GM23338 (cell line): ENCODE measurements around the gene NNT.
"Not testable (repeated sequence)": the region's sequence is repeated elsewhere in the genome, so short reads cannot be mapped to it uniquely, and the experiment has no call there.

Experiments
- EZH2 ChIP-seq: fragments of 200-600 bp; sonication (generic); IDR thresholded peaks from one replicate; pipeline ENCODE4 v1.8.0; 2017; ENCODE audit warnings: antibody characterized with exemption, mild to moderate bottlenecking, low read depth; ENCODE audit not compliant: unreplicated experiment
- TF ChIP-seq, protein P1 (sequence below), 2 experiments: fragments of 200-600 bp in 1 of 2; sonication (generic) in 1 of 2; conservative IDR thresholded peaks; 2 replicates each; pipeline versions ENCODE4 v1.5.1 to v1.6.1; 2016 to 2017; ENCODE audit warnings: antibody characterized with exemption in 2 of 2, low read depth in 2 of 2, mild to moderate bottlenecking in 2 of 2, moderate library complexity in 1 of 2
- TF ChIP-seq, protein P2 (sequence below): IDR thresholded peaks from one replicate; pipeline ENCODE4 v1.6.1; 2018; ENCODE audit warnings: antibody characterized with exemption; ENCODE audit not compliant: unreplicated experiment

GRCh38 chr5:43666728-43667127, 63.7 kb downstream of the NNT start:
- TF ChIP-seq, protein P1, sequence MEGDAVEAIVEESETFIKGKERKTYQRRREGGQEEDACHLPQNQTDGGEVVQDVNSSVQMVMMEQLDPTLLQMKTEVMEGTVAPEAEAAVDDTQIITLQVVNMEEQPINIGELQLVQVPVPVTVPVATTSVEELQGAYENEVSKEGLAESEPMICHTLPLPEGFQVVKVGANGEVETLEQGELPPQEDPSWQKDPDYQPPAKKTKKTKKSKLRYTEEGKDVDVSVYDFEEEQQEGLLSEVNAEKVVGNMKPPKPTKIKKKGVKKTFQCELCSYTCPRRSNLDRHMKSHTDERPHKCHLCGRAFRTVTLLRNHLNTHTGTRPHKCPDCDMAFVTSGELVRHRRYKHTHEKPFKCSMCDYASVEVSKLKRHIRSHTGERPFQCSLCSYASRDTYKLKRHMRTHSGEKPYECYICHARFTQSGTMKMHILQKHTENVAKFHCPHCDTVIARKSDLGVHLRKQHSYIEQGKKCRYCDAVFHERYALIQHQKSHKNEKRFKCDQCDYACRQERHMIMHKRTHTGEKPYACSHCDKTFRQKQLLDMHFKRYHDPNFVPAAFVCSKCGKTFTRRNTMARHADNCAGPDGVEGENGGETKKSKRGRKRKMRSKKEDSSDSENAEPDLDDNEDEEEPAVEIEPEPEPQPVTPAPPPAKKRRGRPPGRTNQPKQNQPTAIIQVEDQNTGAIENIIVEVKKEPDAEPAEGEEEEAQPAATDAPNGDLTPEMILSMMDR (conservative IDR thresholded peaks at IDR 0.05; ENCODE audit: low read depth in 2 of 2), result not testable (repeated sequence)
- TF ChIP-seq, protein P2, sequence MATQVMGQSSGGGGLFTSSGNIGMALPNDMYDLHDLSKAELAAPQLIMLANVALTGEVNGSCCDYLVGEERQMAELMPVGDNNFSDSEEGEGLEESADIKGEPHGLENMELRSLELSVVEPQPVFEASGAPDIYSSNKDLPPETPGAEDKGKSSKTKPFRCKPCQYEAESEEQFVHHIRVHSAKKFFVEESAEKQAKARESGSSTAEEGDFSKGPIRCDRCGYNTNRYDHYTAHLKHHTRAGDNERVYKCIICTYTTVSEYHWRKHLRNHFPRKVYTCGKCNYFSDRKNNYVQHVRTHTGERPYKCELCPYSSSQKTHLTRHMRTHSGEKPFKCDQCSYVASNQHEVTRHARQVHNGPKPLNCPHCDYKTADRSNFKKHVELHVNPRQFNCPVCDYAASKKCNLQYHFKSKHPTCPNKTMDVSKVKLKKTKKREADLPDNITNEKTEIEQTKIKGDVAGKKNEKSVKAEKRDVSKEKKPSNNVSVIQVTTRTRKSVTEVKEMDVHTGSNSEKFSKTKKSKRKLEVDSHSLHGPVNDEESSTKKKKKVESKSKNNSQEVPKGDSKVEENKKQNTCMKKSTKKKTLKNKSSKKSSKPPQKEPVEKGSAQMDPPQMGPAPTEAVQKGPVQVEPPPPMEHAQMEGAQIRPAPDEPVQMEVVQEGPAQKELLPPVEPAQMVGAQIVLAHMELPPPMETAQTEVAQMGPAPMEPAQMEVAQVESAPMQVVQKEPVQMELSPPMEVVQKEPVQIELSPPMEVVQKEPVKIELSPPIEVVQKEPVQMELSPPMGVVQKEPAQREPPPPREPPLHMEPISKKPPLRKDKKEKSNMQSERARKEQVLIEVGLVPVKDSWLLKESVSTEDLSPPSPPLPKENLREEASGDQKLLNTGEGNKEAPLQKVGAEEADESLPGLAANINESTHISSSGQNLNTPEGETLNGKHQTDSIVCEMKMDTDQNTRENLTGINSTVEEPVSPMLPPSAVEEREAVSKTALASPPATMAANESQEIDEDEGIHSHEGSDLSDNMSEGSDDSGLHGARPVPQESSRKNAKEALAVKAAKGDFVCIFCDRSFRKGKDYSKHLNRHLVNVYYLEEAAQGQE, result not testable (repeated sequence)
- TF ChIP-seq EZH2, result not testable (repeated sequence)
